Panc1 (cell line): ENCODE data around the gene SETD6. TPM values are rescaled to one million over a fixed set of nuclear protein-coding genes. Genes with fewer than 3 reads are reported as not detected.

Source experiments
- ATAC-seq: fragments of 200-7000 bp; cut with Tn5 transposase; 2 replicates; pipeline ENCODE4 v1.9.1; 2020; ENCODE audit warnings: mild to moderate bottlenecking, moderate library complexity
- BruUV-seq: library from RNA; stranded (reverse); fragments of 400-500 nt; replicated peaks from 2 replicates; lab custom pipeline; 2021; lab: Mats Ljungman, UMichigan
- CTCF ChIA-PET: fragments of 300-600 bp; sonication (Branson Sonifier 250); formaldehyde crosslinking; loops from one replicate; lab custom pipeline; 2022; ENCODE audit warnings: antibody characterized with exemption; lab: Charles Lee
- POLR2A ChIA-PET: fragments of 300-600 bp; sonication (Branson Sonifier 250); formaldehyde crosslinking; loops from one replicate; lab custom pipeline; 2022; ENCODE audit warnings: antibody characterized with exemption; lab: Charles Lee
- DNase-seq: peaks from one replicate; pipeline ENCODE4 v3.0.0-alpha.2; 2010; ENCODE audit warnings: low read depth, low spot score
- H3K27ac ChIP-seq: 2 replicates; pipeline ENCODE4 v1.5.1; 2011; ENCODE audit warnings: mild to moderate bottlenecking, low read length, inconsistent platforms
- H3K27me3 ChIP-seq: fragments of 200-500 bp; sonication (Bioruptor generic); 2 replicates; pipeline ENCODE4 v1.6.0; 2014; ENCODE audit warnings: low read length, inconsistent platforms; ENCODE audit not compliant: control insufficient read depth, insufficient read depth
- H3K36me3 ChIP-seq: fragments of 200-500 bp; sonication (Bioruptor generic); 2 replicates; pipeline ENCODE4 v1.5.1; 2014; ENCODE audit warnings: inconsistent platforms, mild to moderate bottlenecking, low read length, moderate library complexity; ENCODE audit not compliant: control insufficient read depth, insufficient read depth
- H3K4me1 ChIP-seq: 2 replicates; pipeline ENCODE4 v1.5.1; 2011; ENCODE audit warnings: inconsistent platforms, mild to moderate bottlenecking, low read length, moderate library complexity; ENCODE audit not compliant: control insufficient read depth, insufficient read depth
- H3K4me3 ChIP-seq, 2 experiments: 2 replicates each; pipeline ENCODE4 v1.5.1; 2011 to 2012; ENCODE audit warnings: low read depth in 2 of 2, low read length in 2 of 2, mild to moderate bottlenecking in 2 of 2, inconsistent platforms in 1 of 2, moderate library complexity in 1 of 2
- H3K9me3 ChIP-seq: fragments of 200-500 bp; sonication (Bioruptor generic); 2 replicates; pipeline ENCODE4 v1.5.1; 2014; ENCODE audit warnings: low read depth, mild to moderate bottlenecking, inconsistent platforms, low read length, moderate library complexity; ENCODE audit not compliant: control insufficient read depth, insufficient read depth
- CTCF ChIP-seq: fragments of 450-650 bp; IDR thresholded peaks from 2 replicates; pipeline ENCODE4 v1.5.1; 2017; ENCODE audit warnings: mild to moderate bottlenecking
- POLR2AphosphoS5 ChIP-seq: IDR thresholded peaks from 2 replicates; pipeline ENCODE4 v1.6.1; 2012; ENCODE audit warnings: mild to moderate bottlenecking, low read depth, low read length, moderate library complexity
- REST ChIP-seq, 2 experiments: IDR thresholded peaks; 2 replicates each; pipeline ENCODE4 v1.6.1; 2011 to 2012; ENCODE audit warnings: low read depth in 2 of 2, control low read depth in 1 of 2, low read length in 1 of 2, mild to moderate bottlenecking in 1 of 2, moderate library complexity in 1 of 2; ENCODE audit not compliant: insufficient read depth in 1 of 2
- SIN3A ChIP-seq: IDR thresholded peaks from 2 replicates; pipeline ENCODE4 v1.6.1; 2012; ENCODE audit warnings: low read depth, mild to moderate bottlenecking, low read length, moderate library complexity, borderline replicate concordance; ENCODE audit not compliant: insufficient read depth
- TCF7L2 ChIP-seq: IDR thresholded peaks from 2 replicates; pipeline ENCODE4 v1.6.1; 2011; ENCODE audit warnings: mild to moderate bottlenecking, low read depth, low read length, inconsistent platforms
- in situ Hi-C: cut with HindIII; loops from 2 replicates; pipeline ENCODE4 v1.10.0; 2016; ENCODE audit warnings: low sequenced_read_pairs, low pct_unique_long_range_greater_than_20kb
- intact Hi-C: fragments of 100-400 bp; cut with micrococcal nuclease; formaldehyde crosslinking; loops from one replicate; pipeline ENCODE4 v1.10.0; 2022; ENCODE audit not compliant: unreplicated experiment
- total RNA-seq: library from RNA; stranded (reverse); gene quantifications from one replicate; pipeline ENCODE4 v1.2.1, GENCODE V29; 2021; ENCODE audit not compliant: unreplicated experiment

Gene SETD6
- total RNA-seq, 1 experiment from 2014 or later = 28.3 TPM

- Histone ChIP-seq H3K4me1 (no peaks in the 10 kb centered on the region), H3K27me3 (no peaks in the 10 kb centered on the region), H3K36me3 (peaks cover 65% of the 10 kb centered on the region), H3K9me3 (no peaks in the 10 kb centered on the region), H3K4me3 (no peak overlapping the region), H3K27ac (no peak overlapping the region)
- TF ChIP-seq POLR2AphosphoS5 (no peak), SIN3A (no peak), CTCF (no peak), TCF7L2 (no peak), REST (IDR thresholded peaks at IDR 0.05; ENCODE audit: insufficient read depth in 1 of 2, low read depth in 2 of 2, low read length in 1 of 2) (no peak)
- BruUV-seq = no TSS peak
- no peak for DNase-seq
- ChIA-PET POLR2A (interaction anchor here (1.0 kb wide), 1 partner anchor 32 kb away, joined by 3 read pairs; no protein-coding TSS in a partner anchor), CTCF (no interaction called here)
- in situ Hi-C loops = no loop called here
- ATAC-seq = no peak
- intact Hi-C loops = no loop called here
These were observed 36.2 kb downstream of the SETD6 start for GRCh38 chr16:58551496-58551895.

- Histone ChIP-seq H3K27me3 (no peaks in the 10 kb centered on the region), H3K4me1 (no peaks in the 10 kb centered on the region), H3K36me3 (peaks cover 53% of the 10 kb centered on the region), H3K4me3 (no peak overlapping the region), H3K27ac (no peak overlapping the region), H3K9me3 (no peaks in the 10 kb centered on the region)
- intact Hi-C loops (no loop called here), in situ Hi-C loops (no loop called here)
- ATAC-seq (no peak), DNase-seq (no peak)
- CTCF ChIA-PET = no interaction called here
- POLR2A ChIA-PET = no interaction called here
- TF ChIP-seq CTCF = no peak
- no peak for TF ChIP-seq TCF7L2
- no peak for TF ChIP-seq SIN3A
- TF ChIP-seq POLR2AphosphoS5 = no peak
- BruUV-seq = no TSS peak
These were observed 41.4 kb downstream of the SETD6 start for GRCh38 chr16:58556678-58557077.
